Measurements from ENCODE around the gene NEBL.

NEBL gene

DNA sequence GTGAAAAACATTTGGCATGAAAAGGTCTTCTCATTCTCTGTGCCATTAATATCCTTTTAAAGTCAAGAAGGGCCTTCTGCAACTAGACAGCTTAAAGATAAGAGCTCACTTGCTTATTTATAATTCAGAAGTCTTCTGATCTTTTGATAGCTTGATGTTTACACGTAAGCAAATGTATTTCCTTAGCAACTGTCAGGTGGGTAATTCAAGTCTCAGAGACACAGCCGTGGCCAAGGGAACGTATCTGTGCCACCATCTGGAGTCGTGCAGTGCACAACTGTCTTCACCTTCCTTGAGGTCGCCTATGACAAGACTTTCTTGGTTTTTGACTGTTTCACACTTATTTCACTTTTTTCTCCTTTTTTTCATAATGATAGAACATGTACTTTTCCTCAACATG lies 4.0 kb upstream of the NEBL start:
- no peak for DNase-seq (ENCODE audit: low spot score)

DNA sequence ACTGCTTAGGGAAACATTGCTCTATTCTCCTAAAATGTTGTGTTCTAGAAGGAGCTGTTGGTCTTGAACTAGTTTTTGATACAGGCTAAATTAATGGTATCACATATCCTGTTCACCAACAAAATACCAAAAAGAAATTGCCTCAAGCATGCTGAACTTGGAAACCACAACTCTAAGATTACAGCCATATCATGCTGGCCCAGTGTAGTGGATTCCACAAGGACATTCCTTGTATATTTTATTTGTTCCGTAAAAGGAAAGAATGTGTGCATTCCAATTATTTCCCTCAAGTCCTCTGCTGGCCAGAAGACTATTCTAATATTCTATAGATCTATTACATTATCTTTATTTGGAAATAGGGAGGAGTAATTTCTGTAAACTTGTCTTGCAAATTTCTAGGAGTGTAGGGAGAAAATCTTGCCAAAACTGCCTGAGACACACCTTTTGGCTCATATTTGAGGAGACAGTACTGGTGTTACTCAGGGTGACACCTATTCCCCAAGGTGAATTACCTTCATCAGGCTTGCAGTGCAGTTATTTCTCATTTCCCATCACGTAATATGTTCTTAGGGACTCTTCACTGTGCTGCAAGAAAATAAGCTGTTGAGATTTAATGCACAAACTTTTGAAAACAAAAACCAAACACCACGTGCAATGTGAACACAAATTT lies 1.9 kb upstream of the NEBL start:
- DNase-seq (ENCODE audit: low spot score) = no peak

DNA sequence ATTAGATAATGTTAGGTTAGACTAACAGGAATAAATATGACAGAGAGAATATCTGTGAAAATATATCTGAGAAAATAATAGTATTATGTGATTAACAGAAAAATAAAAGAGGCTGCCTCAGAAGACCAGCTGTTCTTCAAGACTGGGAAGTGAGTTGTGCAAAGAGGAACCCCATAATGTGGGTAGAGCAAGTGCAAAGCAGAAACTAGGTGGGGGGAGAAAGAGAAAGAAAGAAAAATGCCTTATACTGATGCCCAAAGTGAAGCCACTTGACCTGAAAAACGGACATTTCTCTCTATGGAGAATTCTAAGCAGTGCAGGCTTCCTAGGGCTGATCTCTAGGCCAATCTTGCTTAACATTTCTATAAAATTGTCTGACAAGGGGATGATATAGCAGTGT lies 3.8 kb downstream of the NEBL start:
- DNase-seq (ENCODE audit: low spot score) = no peak

DNA sequence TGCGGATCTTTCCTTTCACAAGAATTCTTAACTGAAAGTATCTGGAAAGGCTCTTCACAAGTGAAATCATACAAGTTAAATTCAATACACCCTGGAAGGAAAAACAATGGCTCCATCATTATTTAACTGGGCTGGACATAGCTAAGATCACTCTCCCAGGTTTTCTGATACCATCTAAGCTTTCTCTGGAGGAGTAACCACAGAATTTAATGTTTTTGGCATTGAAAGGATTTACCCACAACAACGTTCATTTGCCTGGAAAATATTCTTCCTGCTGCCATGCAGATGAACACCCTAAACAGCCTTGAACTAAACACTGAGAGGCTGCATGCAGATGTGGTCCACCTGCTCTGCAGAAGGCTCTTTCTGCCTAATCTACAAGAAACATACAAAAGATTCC lies 4.3 kb downstream of the NEBL start:
- DNase-seq (ENCODE audit: low spot score) = no peak

DNA sequence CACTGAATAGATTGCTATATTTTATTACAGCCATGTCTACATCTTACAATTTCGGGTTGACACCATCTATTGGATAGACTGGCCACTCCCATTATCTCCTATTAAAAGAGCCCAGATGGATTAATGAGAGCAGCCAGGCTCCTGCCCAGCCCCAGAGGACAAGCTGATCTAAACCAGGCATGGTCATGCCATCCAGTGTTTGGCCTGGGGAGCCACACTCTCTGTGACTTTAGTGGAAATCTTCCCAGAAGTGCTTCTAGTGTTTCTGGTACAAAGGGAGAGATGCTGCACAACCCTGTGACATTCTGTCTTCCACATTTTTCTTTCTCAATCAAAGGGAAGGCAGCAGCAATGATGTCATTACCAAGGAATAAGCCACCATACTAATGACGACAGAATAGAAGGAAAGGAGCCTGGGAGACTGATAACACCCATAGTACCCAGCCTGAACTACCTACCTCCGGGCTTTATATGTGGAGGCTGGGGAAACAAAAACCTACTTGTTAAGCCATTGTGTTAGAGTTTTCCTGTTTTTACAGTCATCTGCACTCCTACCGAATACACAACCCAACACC lies 5.0 kb downstream of the NEBL start:
- DNase-seq (ENCODE audit: low spot score) = no peak

DNA sequence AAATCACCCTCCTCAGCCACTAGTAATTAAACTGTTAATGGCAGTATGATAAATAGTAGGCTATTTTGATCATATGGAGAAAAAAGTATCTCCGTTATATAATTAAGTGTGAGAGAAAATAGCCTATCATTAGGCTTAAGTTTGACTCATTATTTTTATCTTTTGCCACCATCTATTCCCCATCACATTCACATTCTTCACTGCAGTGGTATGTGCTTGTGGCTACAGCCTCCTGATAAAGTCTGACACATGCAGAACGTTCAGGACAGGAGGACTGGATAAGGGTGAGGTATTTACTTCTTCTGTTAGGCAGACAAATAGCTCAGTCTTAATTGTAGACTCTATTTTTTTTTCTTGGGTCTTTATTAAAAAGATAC lies 5.8 kb downstream of the NEBL start:
- no peak for DNase-seq (ENCODE audit: low spot score)

DNA sequence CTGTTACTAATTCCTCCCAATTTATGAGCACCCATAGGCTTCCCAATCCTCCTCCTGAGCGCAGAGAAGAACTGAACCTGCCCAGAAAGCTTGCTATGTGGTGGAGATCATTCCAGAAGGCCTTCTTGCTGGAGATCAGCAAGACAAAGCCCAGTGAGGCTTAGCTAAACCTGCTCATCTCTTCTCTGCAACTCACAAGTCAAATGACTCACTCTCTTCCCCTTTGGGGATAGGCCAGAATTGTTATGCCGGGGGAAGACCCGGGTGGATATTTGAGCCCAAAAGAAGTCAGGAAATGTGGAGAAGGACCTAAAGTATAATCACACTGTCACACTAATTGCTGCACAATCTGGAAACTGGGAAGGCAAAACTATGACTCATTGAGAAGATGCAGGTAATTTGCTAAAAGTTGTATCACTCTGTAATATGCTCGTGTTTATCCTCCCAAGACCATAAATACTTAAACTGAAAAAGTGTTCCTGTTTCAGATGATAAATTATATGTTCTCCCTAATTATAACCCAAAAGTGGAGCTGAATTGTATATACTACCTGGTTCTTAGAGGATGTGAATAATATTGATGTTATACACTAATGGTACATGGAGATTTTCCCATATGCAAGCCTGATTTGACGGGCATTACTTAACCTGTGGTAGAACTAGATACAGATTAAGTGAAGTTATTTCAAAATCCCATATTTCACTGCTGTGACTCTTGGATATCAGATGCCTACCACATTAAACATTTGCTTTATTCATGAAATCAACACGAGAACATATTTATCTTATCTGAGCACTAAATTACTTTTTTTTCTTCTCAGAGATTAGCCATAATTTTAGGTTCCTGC lies 6.4 kb downstream of the NEBL start:
- DNase-seq (ENCODE audit: low spot score) = no peak

DNA sequence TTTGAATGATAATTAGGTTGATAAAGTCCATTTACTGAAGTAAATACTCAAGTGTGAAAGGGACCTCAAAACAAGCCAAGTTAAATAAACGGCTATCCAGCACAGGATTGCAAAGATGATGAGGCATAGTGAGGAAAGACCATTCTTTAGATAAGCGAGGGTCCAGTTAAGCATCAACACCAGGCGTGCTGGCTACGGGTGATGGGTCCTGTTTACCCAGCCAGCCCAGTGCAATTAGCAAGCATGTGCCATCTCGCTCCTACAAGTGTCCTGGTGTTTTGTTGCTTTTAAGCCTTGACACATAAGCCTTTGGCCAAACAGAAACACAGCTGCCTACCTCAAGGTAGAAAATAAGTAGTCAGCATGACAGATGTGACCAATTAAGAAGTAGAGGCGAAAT lies 7.1 kb downstream of the NEBL start:
- DNase-seq (ENCODE audit: low spot score) = peak; percentile 29

DNA sequence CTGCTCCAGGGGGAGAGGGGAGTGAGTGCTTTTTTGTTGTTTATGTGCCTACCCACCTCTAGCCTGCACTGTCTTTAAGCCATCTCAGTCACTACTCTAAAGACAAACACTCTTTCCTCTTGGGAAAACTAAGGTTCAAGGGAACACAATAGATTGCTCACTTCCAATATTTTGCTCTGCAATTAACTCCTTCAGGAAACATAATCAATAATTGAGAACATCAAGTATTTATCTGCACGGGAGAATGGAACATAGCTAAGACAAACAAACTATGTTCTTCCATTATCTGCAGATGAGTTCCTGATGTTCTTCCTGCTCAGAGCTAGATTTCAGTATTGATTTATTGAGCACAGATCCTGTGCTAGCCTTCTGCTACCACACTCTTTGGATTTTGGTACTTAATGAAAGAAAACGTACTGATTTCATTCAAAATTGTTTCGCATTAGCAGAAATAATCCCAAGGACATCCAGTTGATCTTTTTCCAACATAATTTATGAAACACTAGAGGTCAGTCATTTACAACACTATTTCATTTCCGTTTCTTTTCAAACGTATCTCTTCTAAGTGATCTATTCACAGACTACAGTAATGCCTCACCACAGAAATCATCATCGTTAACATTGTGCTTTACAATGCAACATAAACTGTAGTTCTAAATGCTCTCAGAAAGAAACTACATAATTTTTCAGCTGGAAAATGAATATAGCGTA lies 8.3 kb downstream of the NEBL start:
- DNase-seq (ENCODE audit: low spot score) = peak; percentile 46

DNA sequence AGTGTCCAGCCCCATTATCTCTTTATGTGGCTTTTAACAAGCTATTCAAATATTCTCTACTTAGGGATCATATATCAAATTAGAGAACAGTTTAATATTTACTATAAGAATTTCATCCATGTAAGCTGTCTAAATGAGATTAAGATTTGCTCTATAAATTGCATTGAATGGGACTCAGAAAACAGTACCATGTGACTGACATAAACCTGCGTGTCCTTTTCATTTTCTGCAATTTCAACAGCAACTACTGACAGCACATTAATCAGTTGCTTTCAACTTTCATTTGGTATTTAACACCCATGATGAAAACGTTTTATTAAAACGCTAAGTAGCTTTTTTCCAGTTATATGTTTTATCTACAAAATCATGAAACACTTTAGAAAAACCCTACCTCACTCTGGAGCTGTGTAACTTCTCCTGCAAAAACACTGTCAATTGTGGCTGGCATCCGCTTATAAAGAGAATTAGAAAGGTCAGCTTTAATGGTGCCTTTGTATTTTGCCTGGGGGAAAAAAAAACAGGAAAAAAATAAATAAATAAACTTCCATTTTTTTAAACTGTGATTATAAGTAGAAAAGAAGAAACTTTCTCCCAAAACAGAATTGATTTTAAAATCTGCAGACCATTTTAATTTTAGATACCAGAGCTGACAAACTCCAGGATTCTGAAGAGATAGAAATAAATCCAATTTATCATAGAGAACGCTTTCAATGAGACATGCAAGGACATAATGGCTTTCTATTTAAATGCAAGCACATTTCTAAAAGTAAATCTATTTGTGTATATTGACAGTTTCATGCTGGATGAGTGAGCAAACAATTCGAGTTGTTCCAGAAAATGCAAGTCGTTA lies 9.2 kb downstream of the NEBL start:
- no peak for DNase-seq (ENCODE audit: low spot score)

DNA sequence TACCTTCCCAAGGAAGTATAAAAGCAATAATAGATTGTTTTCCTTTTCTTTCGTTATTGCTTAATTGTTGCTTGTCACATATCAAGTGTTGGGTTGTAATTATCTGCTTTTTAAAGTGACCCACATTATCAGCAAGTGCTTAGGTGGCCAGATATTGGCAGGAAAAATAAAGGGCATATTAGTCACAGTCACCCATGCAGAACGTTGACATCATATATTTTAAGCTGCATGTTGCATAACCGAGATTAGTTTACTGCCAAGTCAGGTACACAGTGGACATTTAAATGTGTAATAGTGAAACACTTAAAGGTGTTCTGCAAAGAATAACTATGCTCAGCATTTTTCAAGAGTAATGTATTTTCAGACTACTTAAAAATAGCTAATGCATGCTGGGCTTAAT lies 11.4 kb downstream of the NEBL start:
- peak; percentile 68 for DNase-seq (ENCODE audit: low spot score)

DNA sequence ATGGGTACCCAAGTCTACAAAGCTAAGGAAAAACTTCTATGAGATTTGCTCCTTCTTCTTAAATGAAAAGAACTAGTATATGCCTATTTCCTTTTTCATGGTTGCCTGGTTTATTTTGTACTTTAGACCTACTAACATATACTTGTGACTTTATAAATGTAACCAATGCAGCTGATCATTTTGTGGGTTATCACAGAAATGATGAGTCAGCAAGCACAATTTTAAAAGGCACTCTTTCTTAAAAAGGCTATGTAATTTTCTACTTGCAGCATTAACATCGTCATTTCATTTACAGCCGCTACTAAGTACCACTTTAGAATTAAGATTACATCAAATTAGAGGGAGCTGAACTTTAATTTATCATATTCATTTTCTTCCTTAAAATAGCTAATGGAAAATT lies 13.6 kb downstream of the NEBL start:
- no peak for DNase-seq (ENCODE audit: low spot score)

DNA sequence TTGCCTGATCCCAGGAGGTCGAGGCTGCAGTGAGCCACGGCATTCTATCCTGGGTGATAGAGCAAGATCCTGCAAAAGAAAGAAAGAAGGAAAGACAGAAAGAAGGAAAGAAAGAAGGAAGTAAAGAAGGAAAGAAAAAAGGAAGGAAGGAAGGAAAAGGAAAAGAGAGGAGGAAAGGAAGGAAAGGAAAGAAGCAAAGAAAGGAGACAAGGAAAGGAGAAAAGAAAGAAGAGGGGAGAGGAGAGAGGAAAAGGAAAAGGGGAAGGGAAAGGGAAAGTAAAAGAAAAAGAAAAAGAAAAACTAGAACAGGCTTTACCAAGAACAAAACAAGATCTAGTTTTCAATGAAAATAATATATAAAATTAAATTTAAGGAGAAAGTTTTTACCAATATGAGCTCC lies 15.0 kb downstream of the NEBL start:
- DNase-seq (ENCODE audit: low spot score) = no peak

DNA sequence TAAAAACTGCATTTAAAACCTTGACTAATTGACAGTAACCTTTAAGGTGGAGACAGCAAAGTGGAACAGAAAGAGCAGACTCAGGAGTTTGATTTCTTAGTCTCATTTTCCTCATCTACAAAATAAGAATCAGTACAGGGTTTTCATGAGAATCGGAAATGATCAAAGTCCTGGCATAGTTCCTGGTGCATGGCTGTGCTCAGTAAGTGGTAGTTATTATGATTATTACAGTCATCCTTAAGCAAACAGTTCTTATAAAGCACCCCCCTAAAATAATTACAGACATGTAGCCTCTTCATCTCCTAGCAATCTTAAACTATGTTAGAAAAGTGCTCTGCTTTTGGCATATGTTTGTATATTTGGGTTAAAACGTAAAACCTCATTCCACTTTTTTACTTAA lies 18.0 kb downstream of the NEBL start:
- DNase-seq (ENCODE audit: low spot score) = no peak

DNA sequence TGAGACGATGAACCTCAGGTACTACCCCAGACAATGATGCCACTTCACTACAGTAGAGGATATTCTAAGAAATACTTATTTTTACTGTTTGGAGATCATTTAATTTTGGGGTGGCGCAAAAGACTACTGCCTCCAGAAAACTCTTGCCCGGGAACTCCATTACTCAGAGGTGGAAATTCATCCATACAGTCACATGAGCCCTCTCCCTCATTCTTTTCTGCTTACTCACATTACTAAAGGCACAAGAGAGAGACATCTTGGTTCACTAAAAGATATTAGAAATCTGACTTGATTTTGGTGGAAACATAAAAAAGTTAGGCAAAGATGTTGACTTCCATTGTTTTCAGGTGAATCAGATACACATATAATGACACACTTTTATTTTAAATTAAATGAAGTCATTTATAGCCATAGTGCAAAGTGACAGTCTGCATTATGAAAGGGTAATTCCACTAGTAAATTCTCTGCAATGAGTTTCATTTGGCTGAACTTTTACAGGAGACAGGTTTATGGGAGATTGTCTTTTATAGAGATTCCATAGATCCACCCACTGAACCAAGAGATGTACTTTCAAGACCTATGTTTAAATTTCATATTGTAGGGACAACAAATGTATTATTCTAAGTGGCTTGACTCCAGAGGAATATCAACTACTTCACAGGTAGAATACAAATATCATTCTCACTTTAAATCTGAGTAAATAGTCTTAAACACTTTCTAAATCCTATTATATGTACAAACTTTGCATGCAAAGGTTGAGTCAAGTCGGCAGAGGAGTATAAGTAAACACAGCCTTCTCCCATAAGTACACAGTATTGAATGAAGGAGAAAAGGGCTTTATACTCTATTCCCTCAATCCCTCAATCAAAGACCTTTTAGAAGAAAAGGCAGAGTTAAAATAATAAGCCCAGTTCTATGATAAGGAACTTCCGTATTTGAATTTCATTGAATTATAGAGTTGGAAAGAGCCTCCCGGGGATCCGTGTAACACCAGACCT lies 18.8 kb downstream of the NEBL start:
- DNase-seq (ENCODE audit: low spot score) = no peak

DNA sequence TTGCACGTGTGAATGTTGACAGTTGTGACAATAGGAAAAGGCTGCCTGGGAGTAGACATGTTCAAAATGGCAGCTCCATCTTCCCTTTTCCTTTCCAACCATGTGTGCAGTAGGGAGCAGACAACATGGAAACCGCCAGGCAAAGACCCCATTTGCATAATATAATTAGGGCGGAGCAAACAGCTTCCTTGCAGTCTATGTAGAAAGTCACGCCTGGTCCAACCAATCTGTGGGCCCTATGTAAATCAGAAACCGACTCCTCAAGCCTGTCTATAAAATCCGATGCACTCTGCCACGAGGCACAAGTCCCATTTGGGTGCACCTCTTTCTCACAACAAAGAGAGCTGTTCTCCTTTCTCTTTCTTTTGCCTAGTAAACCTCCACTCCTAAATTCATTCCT lies 19.6 kb downstream of the NEBL start:
- no peak for DNase-seq (ENCODE audit: low spot score)

DNA sequence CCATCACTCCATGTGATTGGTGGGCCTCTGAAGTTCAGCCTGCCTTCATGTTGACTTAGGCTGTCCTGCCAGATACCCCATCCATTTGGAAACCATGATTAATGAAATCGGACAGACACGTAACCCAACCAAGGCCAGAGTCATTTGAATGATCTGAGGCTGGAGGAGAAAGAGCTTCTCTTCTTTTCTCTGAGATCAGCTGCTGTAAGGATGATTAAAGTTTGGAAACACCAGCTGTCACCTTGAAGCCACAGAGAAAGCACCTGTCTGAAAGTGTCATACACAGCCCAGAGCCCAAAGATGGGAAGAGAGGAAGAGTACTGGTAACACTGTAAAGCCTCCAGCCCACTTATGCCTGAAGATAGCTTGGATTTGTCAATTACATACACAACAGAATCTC lies 22.9 kb downstream of the NEBL start:
- DNase-seq (ENCODE audit: low spot score) = no peak

DNA sequence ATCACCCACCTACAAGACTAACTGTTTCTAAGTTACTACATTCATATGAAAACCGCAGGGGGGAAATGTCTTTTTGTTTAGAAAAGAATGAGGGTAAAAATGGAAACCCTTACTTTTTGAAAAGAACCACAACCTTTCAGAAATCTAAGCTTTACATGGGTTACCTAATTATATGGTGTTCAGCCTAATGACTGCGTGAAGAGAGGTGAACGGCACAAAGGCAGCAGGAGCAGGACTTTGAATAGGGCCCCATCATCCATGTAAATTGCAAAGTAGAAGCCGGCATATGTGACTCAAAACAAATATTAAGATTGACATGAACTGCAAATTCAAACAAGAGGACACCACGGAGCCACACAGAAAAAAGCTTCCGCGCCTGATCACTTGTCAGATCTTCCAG lies 25.1 kb downstream of the NEBL start:
- DNase-seq (ENCODE audit: low spot score) = no peak

DNA sequence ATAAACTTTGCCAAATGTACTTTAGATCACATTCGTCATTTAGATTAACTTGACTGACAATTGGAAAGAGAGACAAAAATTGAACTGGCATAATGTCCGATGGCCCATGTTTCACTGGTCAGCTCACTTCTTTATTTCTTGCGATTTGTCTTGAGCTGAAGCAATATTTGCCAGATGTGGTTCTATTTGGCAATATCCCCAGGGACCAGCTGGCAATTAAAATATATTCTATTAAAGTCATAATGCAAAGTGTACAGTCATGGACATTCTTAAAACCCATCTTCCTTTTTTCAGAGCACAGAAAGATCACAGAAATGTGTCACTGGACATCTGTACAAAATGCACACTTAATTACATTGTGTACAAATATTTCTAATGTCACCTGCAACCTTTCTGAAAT lies 26.3 kb downstream of the NEBL start:
- DNase-seq (ENCODE audit: low spot score) = no peak

DNA sequence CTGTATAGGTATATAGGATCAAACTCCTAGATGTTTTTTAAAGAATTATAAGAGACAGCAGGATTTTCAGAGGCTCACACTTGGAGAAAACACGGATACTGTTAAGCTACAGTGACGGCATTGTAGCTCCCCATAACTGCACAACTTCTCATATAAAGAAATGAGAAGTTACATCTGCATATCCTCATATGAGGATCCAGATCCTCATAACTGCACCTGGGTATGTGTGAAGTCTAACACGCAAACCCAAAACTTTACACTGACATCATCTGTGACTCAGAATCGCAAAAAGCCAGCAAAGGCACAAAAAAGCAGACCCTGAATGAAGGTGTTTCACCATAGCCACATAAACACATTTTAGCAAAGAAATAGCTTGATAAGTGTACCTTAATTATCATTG lies 34.1 kb downstream of the NEBL start:
- no peak for DNase-seq (ENCODE audit: low spot score)
